ENCODE measurements around the gene SGCA. TPM values are rescaled to one million over a fixed set of nuclear protein-coding genes. Genes with fewer than 3 reads are reported as not detected.

SGCA gene
- total and polyA plus RNA-seq, 2 of the 8 experiments (the other 6 are each of a cell fraction or from before 2014, with no cell fraction given) = 0.12 TPM; not detected in 1

DNA sequence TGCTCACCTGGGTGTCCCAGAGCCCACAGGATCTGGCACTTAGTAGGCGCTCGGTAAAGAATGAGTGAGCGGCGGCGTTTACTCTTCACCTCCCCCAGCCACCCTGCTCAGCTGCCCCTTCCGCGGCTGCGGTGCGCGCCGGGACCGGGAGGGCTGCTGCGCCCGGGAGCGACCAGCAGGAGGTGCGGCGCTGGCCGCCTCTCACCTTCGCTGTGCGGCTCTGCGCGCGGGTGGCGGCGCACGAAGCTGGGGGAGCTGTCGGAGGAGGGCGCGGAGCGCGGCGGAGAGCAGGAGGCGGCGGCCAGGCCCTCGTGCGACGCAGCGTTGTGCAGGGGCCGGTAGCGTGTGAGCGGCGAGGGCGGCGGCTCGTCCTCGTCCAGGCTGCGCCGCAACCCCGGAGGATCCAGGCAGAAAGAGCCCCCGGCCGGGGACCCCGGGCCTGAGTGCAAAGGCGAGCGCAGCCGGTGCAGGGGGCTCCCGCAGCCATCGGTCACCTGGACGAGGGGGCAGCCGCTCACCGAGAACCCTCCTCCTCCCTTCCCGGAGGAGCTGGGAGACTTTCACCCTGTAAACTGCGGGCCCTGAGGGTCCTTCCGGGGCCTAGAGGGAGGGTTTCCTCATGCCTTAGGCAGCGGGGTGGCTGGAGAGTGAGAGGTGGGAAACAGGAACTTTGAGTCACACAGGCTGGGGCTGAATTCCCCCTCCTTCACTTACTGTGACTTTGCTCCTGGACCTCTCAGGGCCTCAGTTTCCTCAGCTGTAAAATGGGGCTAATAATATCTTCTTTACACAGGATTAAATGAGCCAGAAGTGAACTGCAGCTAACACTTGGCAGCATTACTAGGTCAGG lies 48.4 kb upstream of the SGCA start (continued):
- no peak for TF ChIP-seq USF2 (IDR thresholded peaks at IDR 0.05; ENCODE audit: low read length)
- 0 out of 2 replicates have a peak, but pooled peaks have one; percentile 16 for TF ChIP-seq TAF1 (IDR thresholded peaks at IDR 0.05; ENCODE audit: low read depth, low read length)
- peak; percentile 65 for TF ChIP-seq KDM4A (IDR thresholded peaks at IDR 0.05; ENCODE audit: low read depth, low read length, severe bottlenecking)
- TF ChIP-seq CBX8 (IDR thresholded peaks at IDR 0.05; ENCODE audit: borderline replicate concordance, low read depth, low read length) = no peak
- TF ChIP-seq SRF (IDR thresholded peaks at IDR 0.05; ENCODE audit: low read depth, low read length) = no peak
- TF ChIP-seq BACH1 (IDR thresholded peaks at IDR 0.05; ENCODE audit: low read length) = no peak
- no peak for TF ChIP-seq BCL11A (IDR thresholded peaks at IDR 0.05; ENCODE audit: low read depth in 2 of 2, low read length in 2 of 2)
- peak; percentile 95 for TF ChIP-seq MAX (IDR thresholded peaks at IDR 0.05)
- TF ChIP-seq SAP30 (IDR thresholded peaks at IDR 0.05; ENCODE audit: insufficient read depth, insufficient replicate concordance, low read length) = no peak
- TF ChIP-seq ASH2L (IDR thresholded peaks at IDR 0.05; ENCODE audit: low read length) = peak; percentile 52
- TF ChIP-seq ZNF274 (IDR thresholded peaks at IDR 0.05; ENCODE audit: borderline replicate concordance, extremely low read depth, low read length) = no peak
- no peak for TF ChIP-seq HDAC6 (IDR thresholded peaks at IDR 0.05; ENCODE audit: low read depth, low read length)
- no peak for TF ChIP-seq EZH2 (IDR thresholded peaks at IDR 0.05; ENCODE audit: low read depth, low read length, severe bottlenecking)
- TF ChIP-seq NRF1 (IDR thresholded peaks at IDR 0.05; ENCODE audit: low read depth, low read length) = no peak
- peak; percentile 70; the same call in 1 of the 2 replicates for TF ChIP-seq GABPA (IDR thresholded peaks at IDR 0.05; ENCODE audit: borderline replicate concordance, insufficient read depth, low read length)
- TF ChIP-seq MAFK (IDR thresholded peaks at IDR 0.05; ENCODE audit: low read depth, low read length) = no peak
- TF ChIP-seq, protein P1, sequence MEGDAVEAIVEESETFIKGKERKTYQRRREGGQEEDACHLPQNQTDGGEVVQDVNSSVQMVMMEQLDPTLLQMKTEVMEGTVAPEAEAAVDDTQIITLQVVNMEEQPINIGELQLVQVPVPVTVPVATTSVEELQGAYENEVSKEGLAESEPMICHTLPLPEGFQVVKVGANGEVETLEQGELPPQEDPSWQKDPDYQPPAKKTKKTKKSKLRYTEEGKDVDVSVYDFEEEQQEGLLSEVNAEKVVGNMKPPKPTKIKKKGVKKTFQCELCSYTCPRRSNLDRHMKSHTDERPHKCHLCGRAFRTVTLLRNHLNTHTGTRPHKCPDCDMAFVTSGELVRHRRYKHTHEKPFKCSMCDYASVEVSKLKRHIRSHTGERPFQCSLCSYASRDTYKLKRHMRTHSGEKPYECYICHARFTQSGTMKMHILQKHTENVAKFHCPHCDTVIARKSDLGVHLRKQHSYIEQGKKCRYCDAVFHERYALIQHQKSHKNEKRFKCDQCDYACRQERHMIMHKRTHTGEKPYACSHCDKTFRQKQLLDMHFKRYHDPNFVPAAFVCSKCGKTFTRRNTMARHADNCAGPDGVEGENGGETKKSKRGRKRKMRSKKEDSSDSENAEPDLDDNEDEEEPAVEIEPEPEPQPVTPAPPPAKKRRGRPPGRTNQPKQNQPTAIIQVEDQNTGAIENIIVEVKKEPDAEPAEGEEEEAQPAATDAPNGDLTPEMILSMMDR (IDR thresholded peaks at IDR 0.05; ENCODE audit: control extremely low read depth in 1 of 3, insufficient read depth in 1 of 3, low read depth in 1 of 3, low read length in 3 of 3) = peak; percentile 70 to 83 (median 75)
- TF ChIP-seq CHD2 (IDR thresholded peaks at IDR 0.05; ENCODE audit: low read length) = no peak
- no peak for TF ChIP-seq CHD1 (IDR thresholded peaks at IDR 0.05; ENCODE audit: low read depth, low read length)
